Measurements from ENCODE around the gene BCAN.

The BCAN gene

GRCh38 chr1:156677616-156678596, 36.0 kb downstream of the BCAN start:
- H3K27ac ChIP-seq, result peak overlapping the region; percentile 27; the same call in 1 of the 2 replicates
- peak; percentile 88 for TF ChIP-seq CTCF (conservative IDR thresholded peaks at IDR 0.05)

GRCh38 chr1:156680056-156680455, 38.1 kb downstream of the BCAN start:
- no peak for TF ChIP-seq CTCF (conservative IDR thresholded peaks at IDR 0.05)
- no peak overlapping the region for H3K27ac ChIP-seq

- no peak for TF ChIP-seq CTCF (conservative IDR thresholded peaks at IDR 0.05)
- H3K27ac ChIP-seq, result no peak overlapping the region
Observed at GRCh38 chr1:156681196-156681960, 39.5 kb downstream of the BCAN start.

DNA sequence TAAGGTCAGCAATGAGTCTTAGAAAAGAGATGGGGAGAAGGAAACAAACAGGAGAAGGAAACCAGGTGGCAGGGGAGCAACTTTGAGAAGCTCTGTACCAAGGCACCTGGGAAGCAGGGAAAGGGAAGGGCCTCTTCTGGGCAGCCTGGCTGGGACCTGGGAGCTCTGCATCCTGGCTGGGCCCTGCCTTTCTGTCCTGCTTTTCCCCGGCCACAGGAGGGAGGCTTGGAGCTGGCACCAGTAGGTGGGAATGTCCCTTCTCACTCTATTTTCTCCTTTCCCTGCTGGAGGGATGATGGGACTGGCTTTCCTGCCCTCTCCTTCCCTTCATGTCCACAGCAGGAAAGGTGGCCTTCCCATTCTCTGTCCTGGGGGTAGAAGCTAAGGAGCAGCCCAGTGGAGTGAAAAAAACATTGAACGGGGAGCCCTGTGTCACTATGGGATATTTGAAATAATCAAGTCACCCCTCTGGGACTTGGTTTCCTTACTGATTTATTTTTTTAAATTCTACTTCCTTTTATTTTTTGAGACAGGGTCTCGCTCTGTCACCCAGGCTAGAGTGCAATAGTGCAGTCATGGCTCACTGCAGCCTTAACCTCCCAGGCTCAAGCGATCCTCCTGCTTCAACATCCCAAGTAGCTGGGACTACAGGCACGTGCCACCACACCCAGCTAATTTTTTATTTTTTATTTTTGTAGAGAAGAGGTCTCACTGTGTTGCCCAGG, 40.4 kb downstream of the BCAN start:
- H3K27ac ChIP-seq, result no peak overlapping the region
- TF ChIP-seq CTCF (conservative IDR thresholded peaks at IDR 0.05), result peak; percentile 15; the same call in 1 of the 2 replicates

DNA sequence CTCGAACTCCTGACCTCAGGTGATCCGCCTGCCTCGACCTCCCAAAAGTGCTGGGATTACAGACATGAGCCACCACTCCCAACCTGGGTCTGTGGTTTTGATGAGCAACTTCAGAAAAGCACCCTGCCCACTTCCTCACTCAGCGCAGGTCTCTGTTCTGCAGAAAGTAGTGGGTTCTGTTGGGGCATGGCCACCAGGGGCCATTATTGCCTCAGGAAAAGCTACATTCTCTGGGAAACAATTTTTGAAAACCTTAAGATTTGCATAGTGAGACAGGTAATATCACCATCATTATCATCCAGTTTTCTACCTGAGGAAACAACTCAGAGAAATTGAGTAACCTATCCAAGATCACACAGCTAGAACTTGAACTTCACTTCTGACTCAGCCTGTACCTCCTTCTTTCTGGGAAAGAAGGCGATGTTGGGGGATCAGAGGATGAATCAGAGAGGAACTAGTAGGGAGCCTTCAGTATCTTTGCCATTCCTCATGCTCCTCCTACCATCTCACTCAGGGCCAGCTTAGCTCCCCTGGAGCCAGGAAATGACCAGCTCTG, 42.4 kb downstream of the BCAN start:
- TF ChIP-seq CTCF (conservative IDR thresholded peaks at IDR 0.05), result no peak
- no peak overlapping the region for H3K27ac ChIP-seq

DNA sequence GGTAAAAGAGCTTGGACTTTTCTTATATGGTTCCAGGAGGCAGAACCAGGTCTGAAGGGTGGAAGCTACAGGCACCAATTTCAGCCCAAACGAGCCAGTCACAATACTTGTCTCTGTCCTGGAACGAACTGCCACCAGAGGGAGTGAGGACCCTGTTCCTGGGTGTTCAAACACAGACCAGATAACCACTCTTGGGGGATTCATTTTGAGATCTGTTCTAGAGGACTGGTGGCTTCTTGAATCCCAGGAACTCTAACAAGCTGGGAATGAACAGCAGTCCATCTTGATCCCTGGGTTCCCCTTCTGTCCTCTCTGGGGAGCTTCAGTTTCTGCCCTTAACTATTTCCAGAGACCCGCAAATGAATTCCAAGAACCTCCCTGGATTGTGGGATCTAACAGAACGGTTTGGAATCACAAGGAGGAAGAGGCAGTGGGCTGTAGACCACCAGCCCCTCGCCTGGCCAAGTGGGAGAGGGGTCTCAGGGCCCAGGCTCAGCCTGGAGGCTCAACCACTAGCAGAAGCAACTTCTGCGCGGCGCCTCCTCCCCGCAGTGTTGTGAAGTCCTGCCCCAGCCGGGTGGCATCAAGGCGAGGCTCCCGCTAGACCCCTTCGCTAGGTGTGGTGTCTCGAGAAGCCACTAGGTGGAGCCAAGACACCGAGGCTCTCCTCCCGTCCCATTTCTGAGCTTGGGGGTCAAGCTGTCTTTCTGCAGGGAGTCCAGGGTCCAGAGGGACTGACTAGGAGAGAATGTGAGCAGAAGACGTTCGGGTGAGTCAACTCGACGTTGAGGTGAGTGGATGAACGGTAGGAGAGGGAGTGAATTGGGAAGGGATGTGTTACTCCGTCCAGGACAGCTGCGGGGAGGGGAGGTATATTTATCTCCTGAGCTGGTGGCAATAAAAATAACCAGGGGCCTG, 47.4 kb downstream of the BCAN start:
- H3K27ac ChIP-seq, result peak overlapping the region; percentile 35; the same call in 1 of the 2 replicates
- peak; percentile 91 for TF ChIP-seq CTCF (conservative IDR thresholded peaks at IDR 0.05)
